Effector memory CD8-positive, alpha-beta T cell (primary cell): ENCODE measurements around the gene SUMF1.

Experiments
- ATAC-seq: fragments of 150-1000 bp; cut with Tn5 transposase; replicated peaks from 2 replicates; pipeline ENCODE4 v1.10.0; 2021; ENCODE audit warnings: mild to moderate bottlenecking, moderate library complexity
- DNase-seq, 3 experiments: peaks; one replicate each; pipeline ENCODE4 v3.0.0; 2021
- H3K27ac Mint-ChIP-seq, 2 donors: one replicate each; pipeline ENCODE4 v1.8.0; 2022; ENCODE audit warnings: mild to moderate bottlenecking in 2 of 2, mixed read lengths in 2 of 2, moderate library complexity in 2 of 2
- H3K27me3 Mint-ChIP-seq, 2 donors: one replicate each; pipeline ENCODE4 v1.8.0; 2022; ENCODE audit warnings: mixed read lengths in 2 of 2
- H3K36me3 Mint-ChIP-seq: one replicate; pipeline ENCODE4 v1.8.0; 2022; ENCODE audit warnings: mild to moderate bottlenecking, moderate library complexity, mixed read lengths; ENCODE audit not compliant: insufficient read depth
- H3K4me1 Mint-ChIP-seq, 2 donors: one replicate each; pipeline ENCODE4 v1.8.0; 2022; ENCODE audit warnings: low read depth in 2 of 2, mixed read lengths in 2 of 2
- H3K4me3 Mint-ChIP-seq, 2 donors: one replicate each; pipeline ENCODE4 v1.8.0; 2022; ENCODE audit warnings: mild to moderate bottlenecking in 2 of 2, mixed read lengths in 2 of 2, moderate library complexity in 2 of 2
- H3K9me3 Mint-ChIP-seq, 2 donors: one replicate each; pipeline ENCODE4 v1.8.0; 2022; ENCODE audit warnings: mixed read lengths in 2 of 2

SUMF1 gene

GRCh38 chr3:4411236-4411635 is 55.8 kb downstream of the SUMF1 start:
- Mint-ChIP-seq H3K36me3 (peaks cover 8% of the 10 kb centered on the region), H3K4me1 (peaks cover 15 to 27% of the 10 kb centered on the region in 2 donors), H3K27ac (peak overlapping the region in 1 of 2 donors; percentile 88), H3K9me3 (no peaks in the 10 kb centered on the region), H3K27me3 (no peaks in the 10 kb centered on the region), H3K4me3 (no peak overlapping the region)
- ATAC-seq = no peak
- no peak for DNase-seq

DNA sequence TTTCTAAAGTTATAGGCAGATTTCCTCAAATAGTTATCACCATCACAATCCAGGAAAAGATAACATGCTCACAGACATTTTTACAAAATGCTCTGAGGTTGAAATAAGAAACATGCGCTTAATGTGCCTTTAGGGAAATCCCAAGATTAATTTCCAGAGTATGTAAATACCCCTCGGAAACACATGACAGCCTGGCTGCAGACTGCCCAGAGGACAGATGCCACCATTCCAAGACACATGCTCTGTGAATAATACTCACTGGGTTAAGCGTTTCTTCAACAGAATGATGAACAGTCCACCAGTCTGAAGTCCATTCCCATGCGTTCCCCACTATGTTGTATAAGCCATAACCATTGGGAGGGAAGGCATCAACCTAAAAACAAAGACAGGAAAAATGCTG is 56.5 kb downstream of the SUMF1 start:
- DNase-seq (no peak), ATAC-seq (no peak)
- Mint-ChIP-seq H3K27me3 (no peaks in the 10 kb centered on the region), H3K36me3 (peaks cover 8% of the 10 kb centered on the region), H3K27ac (no peak overlapping the region), H3K4me3 (no peak overlapping the region), H3K9me3 (no peaks in the 10 kb centered on the region), H3K4me1 (peaks cover 15 to 27% of the 10 kb centered on the region in 2 donors)

- H3K9me3 Mint-ChIP-seq = no peaks in the 10 kb centered on the region
- peaks cover 8% of the 10 kb centered on the region for H3K36me3 Mint-ChIP-seq
- DNase-seq (no peak), ATAC-seq (no peak)
- H3K27ac Mint-ChIP-seq = peak overlapping the region; percentile 85 to 89
- H3K4me3 Mint-ChIP-seq = peak overlapping the region in 1 of 2 donors; percentile 32
- H3K4me1 Mint-ChIP-seq = peaks cover 15 to 27% of the 10 kb centered on the region in 2 donors
- H3K27me3 Mint-ChIP-seq = no peaks in the 10 kb centered on the region
Observed at GRCh38 chr3:4409971-4410573, 57.0 kb downstream of the SUMF1 start.

DNA sequence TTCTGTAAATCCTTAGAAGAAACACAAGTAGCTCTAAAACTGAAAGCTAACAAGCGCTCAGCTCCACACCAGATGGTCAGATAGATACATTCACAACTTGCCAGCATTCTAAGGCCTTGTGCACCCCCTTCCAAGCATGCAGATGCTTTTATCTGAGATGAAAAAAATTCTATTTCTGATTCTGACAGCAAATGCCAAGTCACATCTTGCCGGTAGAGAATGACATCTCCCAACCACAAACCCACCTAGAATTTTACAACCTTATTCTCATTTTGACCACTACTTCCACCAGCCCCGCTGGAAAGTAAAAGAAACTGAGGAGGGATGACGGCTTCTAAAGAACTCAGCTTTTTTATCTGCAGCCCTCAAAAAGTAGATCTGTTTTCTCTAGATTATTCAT is 57.7 kb downstream of the SUMF1 start:
- peaks cover 5% of the 10 kb centered on the region for H3K36me3 Mint-ChIP-seq
- no peak for DNase-seq
- peak overlapping the region; percentile 32 to 62 for H3K4me3 Mint-ChIP-seq
- H3K27ac Mint-ChIP-seq = peak overlapping the region; percentile 85 to 89
- ATAC-seq = no peak
- no peaks in the 10 kb centered on the region for H3K9me3 Mint-ChIP-seq
- H3K4me1 Mint-ChIP-seq = peaks cover 15 to 27% of the 10 kb centered on the region in 2 donors
- H3K27me3 Mint-ChIP-seq = no peaks in the 10 kb centered on the region

- Mint-ChIP-seq H3K9me3 (no peaks in the 10 kb centered on the region), H3K4me1 (peaks cover 15 to 27% of the 10 kb centered on the region in 2 donors), H3K36me3 (peaks cover 6% of the 10 kb centered on the region), H3K4me3 (peak overlapping the region; percentile 32 to 62), H3K27me3 (no peaks in the 10 kb centered on the region), H3K27ac (peak overlapping the region; percentile 85 to 89)
- no peak for DNase-seq
- ATAC-seq = no peak
Observed at GRCh38 chr3:4408958-4409357, 58.1 kb downstream of the SUMF1 start.

DNA sequence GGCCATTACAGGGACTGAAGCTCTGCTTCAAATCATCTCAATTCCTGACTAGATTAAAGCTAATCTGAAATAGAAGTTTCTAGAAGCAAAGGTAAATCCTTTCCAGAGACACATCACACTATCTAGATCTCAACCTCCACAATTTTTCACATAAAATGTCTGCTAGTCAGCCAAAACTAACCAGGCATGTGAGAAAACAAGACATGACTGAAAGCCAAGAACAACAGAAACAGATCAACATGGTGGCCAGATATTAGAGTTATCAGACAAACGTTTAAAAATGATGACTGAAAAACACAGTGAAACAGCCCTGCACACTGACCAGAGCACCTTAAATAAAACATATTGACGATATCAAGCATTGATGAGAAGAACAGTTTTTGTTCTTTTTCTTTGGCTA is 59.1 kb downstream of the SUMF1 start:
- no peaks in the 10 kb centered on the region for H3K9me3 Mint-ChIP-seq
- no peaks in the 10 kb centered on the region for H3K27me3 Mint-ChIP-seq
- H3K27ac Mint-ChIP-seq = peak overlapping the region; percentile 85 to 89
- H3K4me3 Mint-ChIP-seq = no peak overlapping the region
- DNase-seq = no peak
- H3K4me1 Mint-ChIP-seq = peaks cover 15 to 27% of the 10 kb centered on the region in 2 donors
- ATAC-seq = no peak
- H3K36me3 Mint-ChIP-seq = peaks cover 6% of the 10 kb centered on the region

GRCh38 chr3:4406746-4407568 is 60.1 kb downstream of the SUMF1 start:
- H3K9me3 Mint-ChIP-seq = no peaks in the 10 kb centered on the region
- no peaks in the 10 kb centered on the region for H3K27me3 Mint-ChIP-seq
- DNase-seq (no peak), ATAC-seq (peak; percentile 77)
- peaks cover 6% of the 10 kb centered on the region for H3K36me3 Mint-ChIP-seq
- peaks cover 15 to 27% of the 10 kb centered on the region in 2 donors for H3K4me1 Mint-ChIP-seq
- no peak overlapping the region for H3K4me3 Mint-ChIP-seq
- peak overlapping the region; percentile 65 to 69 for H3K27ac Mint-ChIP-seq

DNA sequence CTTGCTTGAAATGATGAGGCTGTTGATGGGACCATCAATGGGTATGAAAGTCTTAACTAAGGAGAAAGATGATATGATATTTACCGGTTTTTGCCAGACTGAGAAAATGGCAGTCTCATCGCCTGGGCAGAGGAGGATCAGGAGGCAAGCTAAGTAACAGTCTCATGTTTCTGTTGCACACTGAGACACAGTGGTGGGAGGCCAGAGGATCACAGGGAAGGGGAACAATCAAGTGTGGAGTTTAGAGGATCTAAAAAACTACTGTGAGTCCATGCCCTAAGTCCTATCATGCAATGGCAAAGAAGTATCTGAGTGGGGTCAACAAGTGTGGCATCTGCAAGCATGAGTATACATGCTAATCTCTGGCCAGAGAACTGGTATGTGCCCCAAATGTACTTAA is 62.2 kb downstream of the SUMF1 start:
- DNase-seq (no peak), ATAC-seq (no peak)
- Mint-ChIP-seq H3K4me1 (peaks cover 11 to 23% of the 10 kb centered on the region in 2 donors), H3K27ac (no peak overlapping the region), H3K9me3 (no peaks in the 10 kb centered on the region), H3K27me3 (no peaks in the 10 kb centered on the region), H3K4me3 (no peak overlapping the region), H3K36me3 (peaks cover 6% of the 10 kb centered on the region)

DNA sequence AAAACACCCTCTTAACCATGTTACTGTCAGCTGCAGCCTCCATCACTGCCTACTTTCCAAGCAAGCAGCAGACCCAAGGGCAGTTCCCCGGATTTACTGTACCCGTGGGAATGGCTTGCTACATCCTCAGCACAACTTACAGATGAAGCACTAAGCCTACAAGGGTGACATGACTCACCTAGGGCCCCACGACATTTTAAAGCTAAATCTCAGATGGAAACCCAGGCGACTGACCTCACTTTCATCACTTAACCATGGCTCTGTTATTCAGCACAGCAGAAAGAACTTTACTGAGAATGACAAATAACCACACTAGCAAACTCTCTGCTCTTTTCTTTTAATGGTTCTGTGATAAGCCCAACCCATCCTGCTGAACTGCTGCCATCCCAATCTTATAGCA is 65.6 kb downstream of the SUMF1 start:
- H3K27ac Mint-ChIP-seq = no peak overlapping the region
- no peaks in the 10 kb centered on the region for H3K9me3 Mint-ChIP-seq
- DNase-seq (no peak), ATAC-seq (no peak)
- H3K36me3 Mint-ChIP-seq = peaks cover 3% of the 10 kb centered on the region
- H3K4me1 Mint-ChIP-seq = peaks cover 3 to 7% of the 10 kb centered on the region in 2 donors
- H3K27me3 Mint-ChIP-seq = no peaks in the 10 kb centered on the region
- H3K4me3 Mint-ChIP-seq = no peak overlapping the region

- H3K27me3 Mint-ChIP-seq = no peaks in the 10 kb centered on the region
- no peaks in the 10 kb centered on the region for H3K9me3 Mint-ChIP-seq
- H3K27ac Mint-ChIP-seq = no peak overlapping the region
- ATAC-seq (no peak), DNase-seq (no peak)
- H3K36me3 Mint-ChIP-seq = peaks cover 2% of the 10 kb centered on the region
- H3K4me3 Mint-ChIP-seq = no peak overlapping the region
- peaks cover 14 to 24% of the 10 kb centered on the region in 2 donors for H3K4me1 Mint-ChIP-seq
Observed at GRCh38 chr3:4399476-4399875, 67.6 kb downstream of the SUMF1 start.

DNA sequence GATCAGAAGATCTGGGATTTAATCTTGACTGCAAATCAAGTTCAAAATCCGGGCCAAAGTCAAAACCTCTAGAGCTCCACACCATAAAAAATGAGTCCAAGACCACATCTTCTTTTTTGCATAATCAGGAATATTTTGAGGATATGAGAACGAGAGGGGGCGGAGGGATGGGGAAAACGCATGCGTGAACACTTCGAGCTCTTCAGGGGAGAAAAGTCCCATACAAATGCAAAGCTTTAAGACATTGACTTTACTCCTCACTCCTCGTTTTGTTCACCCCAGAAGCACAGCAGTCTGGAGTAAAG is 68.2 kb downstream of the SUMF1 start:
- peaks cover 18 to 28% of the 10 kb centered on the region in 2 donors for H3K4me1 Mint-ChIP-seq
- H3K4me3 Mint-ChIP-seq = no peak overlapping the region
- no peaks in the 10 kb centered on the region for H3K36me3 Mint-ChIP-seq
- H3K27ac Mint-ChIP-seq = no peak overlapping the region
- H3K9me3 Mint-ChIP-seq = no peaks in the 10 kb centered on the region
- no peaks in the 10 kb centered on the region for H3K27me3 Mint-ChIP-seq
- ATAC-seq = no peak
- no peak for DNase-seq

- DNase-seq (no peak), ATAC-seq (no peak)
- Mint-ChIP-seq H3K4me3 (no peak overlapping the region), H3K27ac (no peak overlapping the region), H3K36me3 (no peaks in the 10 kb centered on the region), H3K27me3 (no peaks in the 10 kb centered on the region), H3K9me3 (no peaks in the 10 kb centered on the region), H3K4me1 (peaks cover 18 to 28% of the 10 kb centered on the region in 2 donors)
Observed at GRCh38 chr3:4398120-4398940, 68.7 kb downstream of the SUMF1 start.

GRCh38 chr3:4397466-4397865 is 69.6 kb downstream of the SUMF1 start:
- no peak overlapping the region for H3K27ac Mint-ChIP-seq
- DNase-seq (no peak), ATAC-seq (no peak)
- no peaks in the 10 kb centered on the region for H3K9me3 Mint-ChIP-seq
- no peak overlapping the region for H3K4me3 Mint-ChIP-seq
- no peaks in the 10 kb centered on the region for H3K36me3 Mint-ChIP-seq
- H3K27me3 Mint-ChIP-seq = no peaks in the 10 kb centered on the region
- peaks cover 18 to 28% of the 10 kb centered on the region in 2 donors for H3K4me1 Mint-ChIP-seq
